ENCODE measurements around the gene SFXN5.

Gene SFXN5

GRCh38 chr2:73059106-73059505 lies 12.4 kb downstream of the SFXN5 start:
- H3K4me1 Mint-ChIP-seq = peaks cover 2% of the 10 kb centered on the region
- peaks cover 14% of the 10 kb centered on the region for H3K9me3 Mint-ChIP-seq
- DNase-seq (no peak), ATAC-seq (no peak)
- H3K4me3 Mint-ChIP-seq = no peak overlapping the region
- no peaks in the 10 kb centered on the region for H3K27me3 Mint-ChIP-seq
- H3K36me3 Mint-ChIP-seq (ENCODE audit: low read depth) = peaks cover 16% of the 10 kb centered on the region
- no peak overlapping the region for H3K27ac Mint-ChIP-seq

- peaks cover 20% of the 10 kb centered on the region for H3K36me3 Mint-ChIP-seq (ENCODE audit: low read depth)
- no peak overlapping the region for H3K27ac Mint-ChIP-seq
- H3K9me3 Mint-ChIP-seq = peaks cover 14% of the 10 kb centered on the region
These were observed 16.5 kb downstream of the SFXN5 start for GRCh38 chr2:73054980-73055379.

GRCh38 chr2:73053316-73054114 lies 18.0 kb downstream of the SFXN5 start:
- ATAC-seq = no peak
- no peak overlapping the region for H3K27ac Mint-ChIP-seq

More at GRCh38 chr2:73054980-73055379, 16.5 kb downstream of the SFXN5 start:
- no peaks in the 10 kb centered on the region for H3K27me3 Mint-ChIP-seq
- ATAC-seq = no peak
- no peaks in the 10 kb centered on the region for H3K4me1 Mint-ChIP-seq
- DNase-seq = no peak
- H3K4me3 Mint-ChIP-seq = no peak overlapping the region

GRCh38 chr2:73050121-73050545 lies 21.4 kb downstream of the SFXN5 start:
- peaks cover 3% of the 10 kb centered on the region for H3K36me3 Mint-ChIP-seq (ENCODE audit: low read depth)
- no peak overlapping the region for H3K27ac Mint-ChIP-seq
- no peaks in the 10 kb centered on the region for H3K4me1 Mint-ChIP-seq
- no peak for ATAC-seq
- H3K4me3 Mint-ChIP-seq = no peak overlapping the region
- no peaks in the 10 kb centered on the region for H3K9me3 Mint-ChIP-seq
- no peaks in the 10 kb centered on the region for H3K27me3 Mint-ChIP-seq
- no peak for DNase-seq

More at GRCh38 chr2:73053316-73054114, 18.0 kb downstream of the SFXN5 start:
- H3K27me3 Mint-ChIP-seq = no peaks in the 10 kb centered on the region
- H3K4me3 Mint-ChIP-seq = no peak overlapping the region
- no peak for DNase-seq
- H3K9me3 Mint-ChIP-seq = peaks cover 14% of the 10 kb centered on the region
- peaks cover 20% of the 10 kb centered on the region for H3K36me3 Mint-ChIP-seq (ENCODE audit: low read depth)
- H3K4me1 Mint-ChIP-seq = no peaks in the 10 kb centered on the region

- ATAC-seq (no peak), DNase-seq (no peak)
- Mint-ChIP-seq H3K27ac (no peak overlapping the region), H3K4me3 (no peak overlapping the region), H3K27me3 (no peaks in the 10 kb centered on the region), H3K4me1 (no peaks in the 10 kb centered on the region), H3K36me3 (ENCODE audit: low read depth) (no peaks in the 10 kb centered on the region), H3K9me3 (no peaks in the 10 kb centered on the region)
These were observed 27.3 kb downstream of the SFXN5 start for GRCh38 chr2:73043929-73044832.

GRCh38 chr2:73043276-73043675 lies 28.2 kb downstream of the SFXN5 start:
- no peak overlapping the region for H3K27ac Mint-ChIP-seq
- H3K9me3 Mint-ChIP-seq = no peaks in the 10 kb centered on the region
- H3K4me3 Mint-ChIP-seq = no peak overlapping the region
- no peaks in the 10 kb centered on the region for H3K36me3 Mint-ChIP-seq (ENCODE audit: low read depth)
- H3K27me3 Mint-ChIP-seq = no peaks in the 10 kb centered on the region
- ATAC-seq (no peak), DNase-seq (no peak)
- H3K4me1 Mint-ChIP-seq = no peaks in the 10 kb centered on the region

GRCh38 chr2:73037947-73038585 lies 33.4 kb downstream of the SFXN5 start:
- ATAC-seq (no peak), DNase-seq (no peak)
- no peaks in the 10 kb centered on the region for H3K4me1 Mint-ChIP-seq
- H3K9me3 Mint-ChIP-seq = no peaks in the 10 kb centered on the region
- H3K27ac Mint-ChIP-seq = no peak overlapping the region
- H3K36me3 Mint-ChIP-seq (ENCODE audit: low read depth) = no peaks in the 10 kb centered on the region
- H3K4me3 Mint-ChIP-seq = no peak overlapping the region
- H3K27me3 Mint-ChIP-seq = no peaks in the 10 kb centered on the region

GRCh38 chr2:73036766-73037165 lies 34.7 kb downstream of the SFXN5 start:
- Mint-ChIP-seq H3K4me3 (no peak overlapping the region), H3K27ac (no peak overlapping the region), H3K27me3 (no peaks in the 10 kb centered on the region), H3K4me1 (no peaks in the 10 kb centered on the region), H3K9me3 (no peaks in the 10 kb centered on the region), H3K36me3 (ENCODE audit: low read depth) (no peaks in the 10 kb centered on the region)
- no peak for DNase-seq
- ATAC-seq = no peak

GRCh38 chr2:73035899-73036711 lies 35.4 kb downstream of the SFXN5 start:
- Mint-ChIP-seq H3K4me3 (no peak overlapping the region), H3K4me1 (no peaks in the 10 kb centered on the region), H3K27me3 (no peaks in the 10 kb centered on the region), H3K36me3 (ENCODE audit: low read depth) (no peaks in the 10 kb centered on the region), H3K27ac (no peak overlapping the region), H3K9me3 (no peaks in the 10 kb centered on the region)
- ATAC-seq (peak; percentile 33), DNase-seq (no peak)

- Mint-ChIP-seq H3K27ac (no peak overlapping the region), H3K4me1 (no peaks in the 10 kb centered on the region), H3K9me3 (no peaks in the 10 kb centered on the region), H3K27me3 (no peaks in the 10 kb centered on the region), H3K36me3 (ENCODE audit: low read depth) (no peaks in the 10 kb centered on the region), H3K4me3 (no peak overlapping the region)
- DNase-seq = no peak
- ATAC-seq = no peak
These were observed 36.7 kb downstream of the SFXN5 start for GRCh38 chr2:73034661-73035375.

- H3K27me3 Mint-ChIP-seq = no peaks in the 10 kb centered on the region
- DNase-seq (no peak), ATAC-seq (no peak)
- no peaks in the 10 kb centered on the region for H3K36me3 Mint-ChIP-seq (ENCODE audit: low read depth)
- H3K4me3 Mint-ChIP-seq = no peak overlapping the region
- H3K4me1 Mint-ChIP-seq = no peaks in the 10 kb centered on the region
- no peaks in the 10 kb centered on the region for H3K9me3 Mint-ChIP-seq
- H3K27ac Mint-ChIP-seq = no peak overlapping the region
These were observed 37.6 kb downstream of the SFXN5 start for GRCh38 chr2:73033766-73034381.

- Mint-ChIP-seq H3K4me3 (no peak overlapping the region), H3K9me3 (no peaks in the 10 kb centered on the region), H3K36me3 (ENCODE audit: low read depth) (no peaks in the 10 kb centered on the region), H3K27ac (no peak overlapping the region), H3K4me1 (no peaks in the 10 kb centered on the region), H3K27me3 (no peaks in the 10 kb centered on the region)
- DNase-seq = no peak
- ATAC-seq = peak; percentile 61
These were observed 38.3 kb downstream of the SFXN5 start for GRCh38 chr2:73033142-73033765.

- Mint-ChIP-seq H3K36me3 (ENCODE audit: low read depth) (no peaks in the 10 kb centered on the region), H3K9me3 (no peaks in the 10 kb centered on the region), H3K4me3 (no peak overlapping the region), H3K27ac (no peak overlapping the region), H3K27me3 (no peaks in the 10 kb centered on the region), H3K4me1 (no peaks in the 10 kb centered on the region)
- ATAC-seq (no peak), DNase-seq (no peak)
These were observed 38.8 kb downstream of the SFXN5 start for GRCh38 chr2:73032702-73033097.

Data from activated naive CD8-positive, alpha-beta T cell treated with anti-CD3 and anti-CD28 coated beads, Interleukin-2, amount 50 U/mL, for 24 hours (primary cell).